BE2C (cell line): ENCODE measurements around the gene MYO7B.

Experiments used
- DNase-seq: peaks from one replicate; pipeline ENCODE4 v3.0.0-alpha.2; 2020
- H3K27me3 ChIP-seq: fragments of 250-450 bp; sonication (Bioruptor Pico); 2 replicates; pipeline ENCODE4 v1.5.1; 2020; ENCODE audit warnings: mild to moderate bottlenecking
- H3K36me3 ChIP-seq: fragments of 250-450 bp; sonication (Bioruptor Pico); 2 replicates; pipeline ENCODE4 v1.5.1; 2020; ENCODE audit warnings: mild to moderate bottlenecking
- H3K4me1 ChIP-seq: fragments of 250-450 bp; sonication (Bioruptor Pico); 2 replicates; pipeline ENCODE4 v1.5.1; 2020
- H3K4me3 ChIP-seq: 2 replicates; pipeline ENCODE4 v1.5.1; 2011; ENCODE audit warnings: low read depth, low read length
- H3K9me3 ChIP-seq: fragments of 250-450 bp; sonication (Bioruptor Pico); 2 replicates; pipeline ENCODE4 v1.5.1; 2020
- TF ChIP-seq, protein P1 (sequence below): IDR thresholded peaks from 2 replicates; pipeline ENCODE4 v1.5.1; 2012; ENCODE audit warnings: mild to moderate bottlenecking, low read depth, low read length

Gene MYO7B

DNA sequence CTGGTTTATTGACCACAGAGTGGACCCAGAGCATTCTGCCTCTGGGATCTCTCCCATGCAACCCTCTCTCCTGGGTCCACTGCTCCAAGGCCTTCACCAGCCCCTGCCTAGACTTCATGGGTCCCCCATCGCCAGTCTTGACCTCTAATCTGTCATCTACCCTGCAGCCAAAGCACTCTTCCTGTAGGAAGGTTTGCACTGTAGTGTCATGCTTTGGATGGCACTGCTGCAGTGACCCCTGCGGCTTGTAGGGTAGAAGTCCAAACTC lies 41.7 kb downstream of the MYO7B start:
- TF ChIP-seq, protein P1, sequence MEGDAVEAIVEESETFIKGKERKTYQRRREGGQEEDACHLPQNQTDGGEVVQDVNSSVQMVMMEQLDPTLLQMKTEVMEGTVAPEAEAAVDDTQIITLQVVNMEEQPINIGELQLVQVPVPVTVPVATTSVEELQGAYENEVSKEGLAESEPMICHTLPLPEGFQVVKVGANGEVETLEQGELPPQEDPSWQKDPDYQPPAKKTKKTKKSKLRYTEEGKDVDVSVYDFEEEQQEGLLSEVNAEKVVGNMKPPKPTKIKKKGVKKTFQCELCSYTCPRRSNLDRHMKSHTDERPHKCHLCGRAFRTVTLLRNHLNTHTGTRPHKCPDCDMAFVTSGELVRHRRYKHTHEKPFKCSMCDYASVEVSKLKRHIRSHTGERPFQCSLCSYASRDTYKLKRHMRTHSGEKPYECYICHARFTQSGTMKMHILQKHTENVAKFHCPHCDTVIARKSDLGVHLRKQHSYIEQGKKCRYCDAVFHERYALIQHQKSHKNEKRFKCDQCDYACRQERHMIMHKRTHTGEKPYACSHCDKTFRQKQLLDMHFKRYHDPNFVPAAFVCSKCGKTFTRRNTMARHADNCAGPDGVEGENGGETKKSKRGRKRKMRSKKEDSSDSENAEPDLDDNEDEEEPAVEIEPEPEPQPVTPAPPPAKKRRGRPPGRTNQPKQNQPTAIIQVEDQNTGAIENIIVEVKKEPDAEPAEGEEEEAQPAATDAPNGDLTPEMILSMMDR, result no peak
- Histone ChIP-seq H3K9me3 (no peaks in the 10 kb centered on the region), H3K27me3 (no peaks in the 10 kb centered on the region), H3K4me3 (no peak overlapping the region), H3K36me3 (no peaks in the 10 kb centered on the region), H3K4me1 (no peaks in the 10 kb centered on the region)
- no peak for DNase-seq

DNA sequence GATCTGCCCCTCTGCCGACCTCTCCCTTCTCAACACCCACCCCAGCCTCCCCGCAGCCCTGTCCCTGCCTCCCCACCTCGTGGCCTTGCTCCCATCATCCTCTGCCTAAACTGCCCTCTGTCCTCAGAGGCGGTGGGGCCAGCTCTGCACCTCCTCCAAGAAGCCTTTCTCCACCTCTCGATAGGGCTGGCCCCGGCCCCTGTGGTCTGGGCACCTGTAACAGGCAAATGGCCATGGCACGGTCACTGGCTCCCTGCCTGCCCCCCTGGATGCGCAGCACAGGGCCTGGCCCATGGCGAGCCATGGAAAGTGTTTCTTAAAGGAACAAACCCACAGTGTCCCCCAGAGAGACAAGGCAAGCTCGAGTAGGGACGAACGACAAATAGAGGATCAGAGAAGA lies 42.0 kb downstream of the MYO7B start:
- DNase-seq, result no peak
- TF ChIP-seq, protein P1, result no peak
- Histone ChIP-seq H3K4me1 (no peaks in the 10 kb centered on the region), H3K36me3 (no peaks in the 10 kb centered on the region), H3K9me3 (no peaks in the 10 kb centered on the region), H3K27me3 (no peaks in the 10 kb centered on the region), H3K4me3 (no peak overlapping the region)

DNA sequence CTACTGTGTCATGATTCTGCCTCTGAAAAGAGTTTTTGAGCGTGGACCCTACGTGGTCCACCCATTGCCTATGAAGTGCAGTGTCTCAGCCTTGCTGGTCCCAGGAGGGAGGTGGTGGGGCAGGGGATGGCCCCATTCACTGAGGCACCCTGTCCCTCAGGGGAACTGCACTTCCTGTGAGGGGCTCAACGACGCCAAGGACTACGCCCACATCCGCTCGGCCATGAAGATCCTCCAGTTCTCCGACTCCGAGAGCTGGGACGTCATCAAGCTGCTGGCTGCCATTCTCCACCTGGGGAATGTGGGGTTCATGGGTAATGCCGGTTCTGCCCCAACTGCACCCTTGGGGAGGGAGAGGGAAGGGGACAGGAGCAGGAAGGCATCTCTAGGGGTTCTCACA lies 42.5 kb downstream of the MYO7B start:
- Histone ChIP-seq H3K4me1 (no peaks in the 10 kb centered on the region), H3K27me3 (no peaks in the 10 kb centered on the region)
- TF ChIP-seq, protein P1, result no peak

DNA sequence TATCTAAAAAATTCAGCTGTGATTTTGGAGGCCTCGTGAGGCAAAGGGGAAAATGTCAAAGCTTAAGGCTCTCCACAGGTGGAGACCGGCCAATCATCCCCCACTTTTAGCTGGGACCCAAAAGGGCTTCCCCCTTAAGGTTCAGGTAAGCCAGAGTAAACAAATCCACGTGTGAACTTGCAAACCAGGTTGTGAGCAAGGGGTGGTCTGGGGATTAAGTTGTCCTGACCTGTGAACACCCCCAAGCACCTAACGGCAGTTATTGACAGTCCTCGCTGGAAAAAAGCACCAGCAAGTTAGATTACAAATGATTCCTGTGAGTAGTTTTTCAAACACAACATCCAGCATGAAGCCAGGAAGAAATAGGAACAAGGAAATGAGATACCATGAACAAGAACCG lies 42.9 kb downstream of the MYO7B start:
- H3K4me3 ChIP-seq, result no peak overlapping the region
- no peaks in the 10 kb centered on the region for H3K9me3 ChIP-seq
- TF ChIP-seq, protein P1, result no peak
- H3K36me3 ChIP-seq, result no peaks in the 10 kb centered on the region
- no peaks in the 10 kb centered on the region for H3K4me1 ChIP-seq
- H3K27me3 ChIP-seq, result no peaks in the 10 kb centered on the region
- no peak for DNase-seq

More for the DNA sequence above, 42.5 kb downstream of the MYO7B start:
- H3K4me3 ChIP-seq, result no peak overlapping the region
- DNase-seq, result no peak
- H3K36me3 ChIP-seq, result no peaks in the 10 kb centered on the region
- no peaks in the 10 kb centered on the region for H3K9me3 ChIP-seq

DNA sequence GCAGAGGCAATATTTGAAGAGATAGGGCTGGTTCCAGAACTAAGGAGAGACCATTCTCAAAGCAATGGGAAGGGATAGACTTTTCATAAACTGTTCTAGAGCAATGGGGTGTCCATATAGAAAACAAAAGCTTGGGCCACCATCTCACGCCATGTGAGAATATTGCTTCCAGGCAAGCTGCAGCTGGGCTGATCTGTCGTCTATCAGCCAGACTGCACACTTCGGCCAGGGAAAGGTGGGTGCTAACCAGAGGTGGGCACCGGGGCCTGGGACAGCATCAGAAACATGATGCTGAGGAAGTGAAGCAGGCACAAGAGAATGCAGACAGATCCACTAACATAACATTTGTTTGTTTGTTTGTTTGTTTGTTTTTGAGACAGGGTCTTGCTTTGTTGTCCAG lies 43.7 kb downstream of the MYO7B start:
- Histone ChIP-seq H3K4me1 (no peaks in the 10 kb centered on the region), H3K27me3 (no peaks in the 10 kb centered on the region), H3K9me3 (no peaks in the 10 kb centered on the region), H3K4me3 (no peak overlapping the region), H3K36me3 (no peaks in the 10 kb centered on the region)
- TF ChIP-seq, protein P1, result no peak
- DNase-seq, result no peak

DNA sequence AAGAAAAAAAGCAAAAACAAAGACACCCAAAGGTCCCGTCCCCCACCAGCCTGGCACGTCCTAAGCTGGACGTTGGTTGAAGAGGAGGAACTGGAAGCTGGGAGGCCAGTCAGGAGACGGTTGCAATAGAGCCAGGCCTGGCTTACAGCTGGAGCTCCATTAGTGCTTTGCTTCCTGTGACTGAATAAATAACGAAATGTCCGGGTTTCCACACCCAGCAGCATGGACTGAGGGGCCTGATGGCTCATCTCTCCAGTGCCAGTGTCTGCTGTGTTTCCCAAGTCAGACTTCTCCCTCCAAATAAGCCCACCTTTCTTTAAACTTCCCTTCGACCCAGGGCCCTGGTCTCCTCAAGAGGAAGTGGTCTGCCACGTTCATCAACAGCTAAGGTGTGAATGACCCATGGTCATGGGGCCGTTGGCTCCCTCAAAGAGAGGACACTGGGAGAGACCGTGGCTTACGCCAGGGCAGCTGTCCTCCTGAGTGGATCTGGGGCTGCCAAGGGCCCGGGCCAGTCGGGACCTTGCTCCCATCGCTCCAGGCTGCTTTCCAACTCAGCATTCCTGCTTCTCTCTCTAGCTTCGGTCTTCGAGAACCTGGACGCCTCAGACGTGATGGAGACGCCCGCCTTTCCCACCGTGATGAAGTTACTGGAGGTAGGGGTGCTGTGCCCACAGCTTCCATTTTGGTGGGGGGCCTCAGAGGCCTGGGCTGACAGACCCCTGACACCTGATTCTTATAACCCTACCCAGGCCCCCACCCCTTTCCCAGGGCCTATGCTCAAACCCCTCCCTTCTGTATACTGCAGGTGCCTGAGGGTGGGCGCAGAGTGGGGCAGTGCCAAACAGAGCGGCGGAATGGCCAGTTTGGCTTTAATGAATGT lies 44.9 kb downstream of the MYO7B start:
- no peaks in the 10 kb centered on the region for H3K27me3 ChIP-seq
- no peaks in the 10 kb centered on the region for H3K36me3 ChIP-seq
- no peaks in the 10 kb centered on the region for H3K9me3 ChIP-seq
- no peaks in the 10 kb centered on the region for H3K4me1 ChIP-seq
- no peak overlapping the region for H3K4me3 ChIP-seq
- TF ChIP-seq, protein P1, result no peak
- no peak for DNase-seq
